LHCN-M2 (cell line): ENCODE measurements around the gene GLDN. TPM values are rescaled to one million over a fixed set of nuclear protein-coding genes. Genes with fewer than 3 reads are reported as not detected.

Experiments
- DNase-seq: peaks from one replicate; pipeline ENCODE4 v3.0.0-alpha.2; 2012; ENCODE audit warnings: low read depth
- total RNA-seq: library from RNA; depleted of rRNA; stranded (reverse); fragments of >200 nt; gene quantifications from 2 replicates; pipeline ENCODE4 v1.2.3, GENCODE V29; 2014

The GLDN gene
- total RNA-seq, 1 experiment from 2014 or later = not detected

GRCh38 chr15:51322621-51323296 is 18.7 kb upstream of the GLDN start:
- no peak for DNase-seq

- DNase-seq = no peak
Measured at GRCh38 chr15:51323749-51324148, 17.7 kb upstream of the GLDN start.

- no peak for DNase-seq
Measured at GRCh38 chr15:51325167-51325566, 16.3 kb upstream of the GLDN start.

GRCh38 chr15:51327081-51327480 is 14.4 kb upstream of the GLDN start:
- no peak for DNase-seq

- no peak for DNase-seq
Measured at GRCh38 chr15:51328926-51329325, 12.5 kb upstream of the GLDN start.

- no peak for DNase-seq
Measured at GRCh38 chr15:51331141-51331540, 10.3 kb upstream of the GLDN start.

GRCh38 chr15:51332206-51333147 is 9.0 kb upstream of the GLDN start:
- no peak for DNase-seq

GRCh38 chr15:51333571-51333970 is 7.9 kb upstream of the GLDN start:
- no peak for DNase-seq

- DNase-seq = no peak
Measured at GRCh38 chr15:51334011-51334451, 7.4 kb upstream of the GLDN start.

GRCh38 chr15:51335087-51335486 is 6.4 kb upstream of the GLDN start:
- DNase-seq = no peak

- DNase-seq = no peak
Measured at GRCh38 chr15:51335538-51336410, 5.7 kb upstream of the GLDN start.

- DNase-seq = no peak
Measured at GRCh38 chr15:51338496-51338895, 3.0 kb upstream of the GLDN start, which contains the start of gene CYP19A1. Gene CYP19A1, minus strand, starts transcription at chr15:51338596. Its CDS starts 95,684 bp downstream, at chr15:51242912.

- DNase-seq = no peak
Measured at GRCh38 chr15:51342227-51342999, 958 bp downstream of the GLDN start.

- no peak for DNase-seq
Measured at GRCh38 chr15:51343466-51343865, 2.0 kb downstream of the GLDN start.

- no peak for DNase-seq
Measured at GRCh38 chr15:51346136-51346535, 4.7 kb downstream of the GLDN start.

- DNase-seq = no peak
Measured at GRCh38 chr15:51348688-51349087, 7.2 kb downstream of the GLDN start.

GRCh38 chr15:51349156-51349844 is 7.8 kb downstream of the GLDN start:
- no peak for DNase-seq

GRCh38 chr15:51350723-51351122 is 9.3 kb downstream of the GLDN start:
- DNase-seq = no peak

- DNase-seq = no peak
Measured at GRCh38 chr15:51353976-51354375, 12.5 kb downstream of the GLDN start.

GRCh38 chr15:51355096-51355495 is 13.6 kb downstream of the GLDN start:
- DNase-seq = no peak
